HepG2 (cell line): ENCODE measurements around the gene FAM174C. TPM values are rescaled to one million over a fixed set of nuclear protein-coding genes. Genes with fewer than 3 reads are reported as not detected.
A peak's percentile ranks its signal among the peaks of the same experiment; 100 is the strongest.

Experiments
- HNRNPLL ChIP-seq: fragments of 200-400 bp; formaldehyde crosslinking; IDR thresholded peaks from 2 replicates; pipeline ENCODE4 v1.6.1; 2017; ENCODE audit warnings: mild to moderate bottlenecking, low read depth, low read length; ENCODE audit not compliant: poor library complexity, severe bottlenecking
- JARID2 ChIP-seq: sonication (generic); formaldehyde crosslinking; IDR thresholded peaks from 2 replicates; pipeline ENCODE4 v1.8.1; 2023; ENCODE audit warnings: missing genetic modification reagents, inconsistent platforms; ENCODE audit not compliant: insufficient replicate concordance
- MLLT10 ChIP-seq: sonication (generic); formaldehyde crosslinking; IDR thresholded peaks from 2 replicates; pipeline ENCODE4 v1.4.0; 2020; ENCODE audit warnings: missing genetic modification reagents
- polyA plus RNA-seq, 8 experiments: library from polyadenylated mRNA; depleted of rRNA in 3 of 8; stranded (reverse) in 7 of 8; unstranded in 1 of 8; fragments of >200 nt; fragmentation: Illumina TruSeq in 4 of 8; extraction: Trizol in 4 of 8; gene quantifications; 2 replicates each; pipeline versions ENCODE4 v1.2.1 to v1.2.3, GENCODE V29; 2011 to 2016; ENCODE audit warnings: low read depth in 4 of 8, missing spikeins in 1 of 8, mixed read lengths in 1 of 8; ENCODE audit not compliant: insufficient read depth in 1 of 8
- total RNA-seq, 5 experiments: library from RNA; depleted of rRNA; stranded (reverse); fragments of >200 nt; fragmentation: Illumina TruSeq; extraction: Trizol; gene quantifications; 2 replicates each; pipeline ENCODE4 v1.2.3, GENCODE V29; 2016; ENCODE audit warnings: low read depth in 1 of 5
- TF ChIP-seq, protein P1 (sequence below): fragments of 450-650 bp; IDR thresholded peaks from 2 replicates; pipeline ENCODE4 v1.6.1; 2017
- TF ChIP-seq, protein P2 (sequence below): sonication (generic); formaldehyde crosslinking; IDR thresholded peaks from 2 replicates; pipeline ENCODE4 v1.4.0; 2020; ENCODE audit warnings: missing genetic modification reagents, borderline replicate concordance
- TF ChIP-seq, protein P3 (sequence below): sonication (generic); formaldehyde crosslinking; IDR thresholded peaks from 2 replicates; pipeline ENCODE4 v1.8.0; 2022; ENCODE audit warnings: low read depth, missing genetic modification reagents
- TF ChIP-seq, protein P4 (sequence below): sonication (generic); formaldehyde crosslinking; IDR thresholded peaks from 2 replicates; pipeline ENCODE4 v1.5.0; 2020; ENCODE audit warnings: mild to moderate bottlenecking, missing genetic modification reagents, borderline replicate concordance
- TF ChIP-seq, protein P5 (sequence below): sonication (generic); formaldehyde crosslinking; IDR thresholded peaks from 2 replicates; pipeline ENCODE4 v1.4.0; 2020; ENCODE audit warnings: missing genetic modification reagents
- TF ChIP-seq, protein P6 (sequence below): sonication (generic); formaldehyde crosslinking; IDR thresholded peaks from 2 replicates; pipeline ENCODE4 v1.9.0; 2021; ENCODE audit warnings: mild to moderate bottlenecking, missing genetic modification reagents

FAM174C gene
- total and polyA plus RNA-seq, 2 of the 13 experiments (the other 11 are each of a cell fraction or from before 2014, with no cell fraction given): 19.5 to 31.3 TPM

DNA sequence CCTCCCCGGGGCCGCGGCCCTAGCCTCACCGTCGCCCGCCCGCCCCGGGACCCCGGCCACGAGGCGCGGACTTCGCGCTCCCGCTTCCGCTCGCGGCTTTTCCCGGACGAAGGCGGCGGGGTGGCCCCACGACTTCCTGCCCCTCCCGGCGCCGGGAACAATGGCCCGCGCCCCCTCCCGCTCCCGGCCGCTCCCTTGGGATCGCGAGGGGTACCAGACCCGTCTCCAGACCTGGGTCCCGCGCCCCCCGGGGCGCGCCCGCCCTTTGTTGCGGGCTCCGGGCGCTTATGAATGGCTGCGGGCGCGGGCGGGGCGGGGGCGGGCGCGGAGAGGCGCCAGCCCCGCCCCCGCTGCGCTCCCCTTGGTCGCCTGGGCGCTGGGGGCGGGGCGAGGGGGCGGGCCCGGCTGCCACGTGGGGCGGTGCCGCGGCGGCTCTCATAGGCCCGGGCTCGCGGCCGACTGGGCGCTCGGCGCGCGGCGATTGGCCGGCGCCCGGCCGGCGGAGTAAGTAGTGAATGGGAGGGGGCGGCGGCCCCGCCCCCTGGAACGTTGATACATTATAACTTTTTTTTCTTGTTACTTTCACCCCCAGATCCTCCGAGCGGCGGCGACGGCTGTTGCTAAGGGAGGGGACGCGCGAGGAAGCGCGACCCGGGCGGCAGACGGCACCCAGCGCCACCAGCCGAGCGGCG lies 25.9 kb upstream of the FAM174C start (continued):
- TF ChIP-seq, protein P1, sequence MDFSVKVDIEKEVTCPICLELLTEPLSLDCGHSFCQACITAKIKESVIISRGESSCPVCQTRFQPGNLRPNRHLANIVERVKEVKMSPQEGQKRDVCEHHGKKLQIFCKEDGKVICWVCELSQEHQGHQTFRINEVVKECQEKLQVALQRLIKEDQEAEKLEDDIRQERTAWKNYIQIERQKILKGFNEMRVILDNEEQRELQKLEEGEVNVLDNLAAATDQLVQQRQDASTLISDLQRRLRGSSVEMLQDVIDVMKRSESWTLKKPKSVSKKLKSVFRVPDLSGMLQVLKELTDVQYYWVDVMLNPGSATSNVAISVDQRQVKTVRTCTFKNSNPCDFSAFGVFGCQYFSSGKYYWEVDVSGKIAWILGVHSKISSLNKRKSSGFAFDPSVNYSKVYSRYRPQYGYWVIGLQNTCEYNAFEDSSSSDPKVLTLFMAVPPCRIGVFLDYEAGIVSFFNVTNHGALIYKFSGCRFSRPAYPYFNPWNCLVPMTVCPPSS: no peak
- no peak for TF ChIP-seq MLLT10 (CRISPR knock-in tag)
- TF ChIP-seq, protein P2, sequence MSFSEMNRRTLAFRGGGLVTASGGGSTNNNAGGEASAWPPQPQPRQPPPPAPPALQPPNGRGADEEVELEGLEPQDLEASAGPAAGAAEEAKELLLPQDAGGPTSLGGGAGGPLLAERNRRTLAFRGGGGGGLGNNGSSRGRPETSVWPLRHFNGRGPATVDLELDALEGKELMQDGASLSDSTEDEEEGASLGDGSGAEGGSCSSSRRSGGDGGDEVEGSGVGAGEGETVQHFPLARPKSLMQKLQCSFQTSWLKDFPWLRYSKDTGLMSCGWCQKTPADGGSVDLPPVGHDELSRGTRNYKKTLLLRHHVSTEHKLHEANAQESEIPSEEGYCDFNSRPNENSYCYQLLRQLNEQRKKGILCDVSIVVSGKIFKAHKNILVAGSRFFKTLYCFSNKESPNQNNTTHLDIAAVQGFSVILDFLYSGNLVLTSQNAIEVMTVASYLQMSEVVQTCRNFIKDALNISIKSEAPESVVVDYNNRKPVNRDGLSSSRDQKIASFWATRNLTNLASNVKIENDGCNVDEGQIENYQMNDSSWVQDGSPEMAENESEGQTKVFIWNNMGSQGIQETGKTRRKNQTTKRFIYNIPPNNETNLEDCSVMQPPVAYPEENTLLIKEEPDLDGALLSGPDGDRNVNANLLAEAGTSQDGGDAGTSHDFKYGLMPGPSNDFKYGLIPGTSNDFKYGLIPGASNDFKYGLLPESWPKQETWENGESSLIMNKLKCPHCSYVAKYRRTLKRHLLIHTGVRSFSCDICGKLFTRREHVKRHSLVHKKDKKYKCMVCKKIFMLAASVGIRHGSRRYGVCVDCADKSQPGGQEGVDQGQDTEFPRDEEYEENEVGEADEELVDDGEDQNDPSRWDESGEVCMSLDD (CRISPR knock-in tag): 0 out of 2 replicates have a peak, but pooled peaks have one; percentile 31
- TF ChIP-seq, protein P3, sequence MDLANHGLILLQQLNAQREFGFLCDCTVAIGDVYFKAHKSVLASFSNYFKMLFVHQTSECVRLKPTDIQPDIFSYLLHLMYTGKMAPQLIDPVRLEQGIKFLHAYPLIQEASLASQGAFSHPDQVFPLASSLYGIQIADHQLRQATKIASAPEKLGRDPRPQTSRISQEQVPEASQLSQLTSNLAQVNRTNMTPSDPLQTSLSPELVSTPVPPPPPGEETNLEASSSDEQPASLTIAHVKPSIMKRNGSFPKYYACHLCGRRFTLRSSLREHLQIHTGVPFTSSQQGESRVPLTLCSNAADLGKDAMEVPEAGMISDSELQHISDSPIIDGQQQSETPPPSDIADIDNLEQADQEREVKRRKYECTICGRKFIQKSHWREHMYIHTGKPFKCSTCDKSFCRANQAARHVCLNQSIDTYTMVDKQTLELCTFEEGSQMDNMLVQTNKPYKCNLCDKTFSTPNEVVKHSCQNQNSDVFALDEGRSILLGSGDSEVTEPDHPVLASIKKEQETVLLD (CRISPR knock-in tag): peak; percentile 97
- TF ChIP-seq, protein P4, sequence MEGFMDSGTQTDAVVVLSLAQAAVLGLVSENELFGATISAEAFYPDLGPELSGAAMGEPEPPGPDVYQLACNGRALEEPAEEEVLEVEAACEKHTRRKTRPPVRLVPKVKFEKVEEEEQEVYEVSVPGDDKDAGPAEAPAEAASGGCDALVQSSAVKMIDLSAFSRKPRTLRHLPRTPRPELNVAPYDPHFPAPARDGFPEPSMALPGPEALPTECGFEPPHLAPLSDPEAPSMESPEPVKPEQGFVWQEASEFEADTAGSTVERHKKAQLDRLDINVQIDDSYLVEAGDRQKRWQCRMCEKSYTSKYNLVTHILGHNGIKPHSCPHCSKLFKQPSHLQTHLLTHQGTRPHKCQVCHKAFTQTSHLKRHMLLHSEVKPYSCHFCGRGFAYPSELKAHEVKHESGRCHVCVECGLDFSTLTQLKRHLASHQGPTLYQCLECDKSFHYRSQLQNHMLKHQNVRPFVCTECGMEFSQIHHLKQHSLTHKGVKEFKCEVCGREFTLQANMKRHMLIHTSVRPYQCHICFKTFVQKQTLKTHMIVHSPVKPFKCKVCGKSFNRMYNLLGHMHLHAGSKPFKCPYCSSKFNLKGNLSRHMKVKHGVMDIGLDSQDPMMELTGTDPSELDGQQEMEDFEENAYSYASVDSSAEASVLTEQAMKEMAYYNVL (CRISPR knock-in tag): no peak; the same call in 1 of the 2 replicates
- TF ChIP-seq, protein P5, sequence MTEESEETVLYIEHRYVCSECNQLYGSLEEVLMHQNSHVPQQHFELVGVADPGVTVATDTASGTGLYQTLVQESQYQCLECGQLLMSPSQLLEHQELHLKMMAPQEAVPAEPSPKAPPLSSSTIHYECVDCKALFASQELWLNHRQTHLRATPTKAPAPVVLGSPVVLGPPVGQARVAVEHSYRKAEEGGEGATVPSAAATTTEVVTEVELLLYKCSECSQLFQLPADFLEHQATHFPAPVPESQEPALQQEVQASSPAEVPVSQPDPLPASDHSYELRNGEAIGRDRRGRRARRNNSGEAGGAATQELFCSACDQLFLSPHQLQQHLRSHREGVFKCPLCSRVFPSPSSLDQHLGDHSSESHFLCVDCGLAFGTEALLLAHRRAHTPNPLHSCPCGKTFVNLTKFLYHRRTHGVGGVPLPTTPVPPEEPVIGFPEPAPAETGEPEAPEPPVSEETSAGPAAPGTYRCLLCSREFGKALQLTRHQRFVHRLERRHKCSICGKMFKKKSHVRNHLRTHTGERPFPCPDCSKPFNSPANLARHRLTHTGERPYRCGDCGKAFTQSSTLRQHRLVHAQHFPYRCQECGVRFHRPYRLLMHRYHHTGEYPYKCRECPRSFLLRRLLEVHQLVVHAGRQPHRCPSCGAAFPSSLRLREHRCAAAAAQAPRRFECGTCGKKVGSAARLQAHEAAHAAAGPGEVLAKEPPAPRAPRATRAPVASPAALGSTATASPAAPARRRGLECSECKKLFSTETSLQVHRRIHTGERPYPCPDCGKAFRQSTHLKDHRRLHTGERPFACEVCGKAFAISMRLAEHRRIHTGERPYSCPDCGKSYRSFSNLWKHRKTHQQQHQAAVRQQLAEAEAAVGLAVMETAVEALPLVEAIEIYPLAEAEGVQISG (CRISPR knock-in tag): peak; percentile 20; the same call in 1 of the 2 replicates
- TF ChIP-seq, protein P6, sequence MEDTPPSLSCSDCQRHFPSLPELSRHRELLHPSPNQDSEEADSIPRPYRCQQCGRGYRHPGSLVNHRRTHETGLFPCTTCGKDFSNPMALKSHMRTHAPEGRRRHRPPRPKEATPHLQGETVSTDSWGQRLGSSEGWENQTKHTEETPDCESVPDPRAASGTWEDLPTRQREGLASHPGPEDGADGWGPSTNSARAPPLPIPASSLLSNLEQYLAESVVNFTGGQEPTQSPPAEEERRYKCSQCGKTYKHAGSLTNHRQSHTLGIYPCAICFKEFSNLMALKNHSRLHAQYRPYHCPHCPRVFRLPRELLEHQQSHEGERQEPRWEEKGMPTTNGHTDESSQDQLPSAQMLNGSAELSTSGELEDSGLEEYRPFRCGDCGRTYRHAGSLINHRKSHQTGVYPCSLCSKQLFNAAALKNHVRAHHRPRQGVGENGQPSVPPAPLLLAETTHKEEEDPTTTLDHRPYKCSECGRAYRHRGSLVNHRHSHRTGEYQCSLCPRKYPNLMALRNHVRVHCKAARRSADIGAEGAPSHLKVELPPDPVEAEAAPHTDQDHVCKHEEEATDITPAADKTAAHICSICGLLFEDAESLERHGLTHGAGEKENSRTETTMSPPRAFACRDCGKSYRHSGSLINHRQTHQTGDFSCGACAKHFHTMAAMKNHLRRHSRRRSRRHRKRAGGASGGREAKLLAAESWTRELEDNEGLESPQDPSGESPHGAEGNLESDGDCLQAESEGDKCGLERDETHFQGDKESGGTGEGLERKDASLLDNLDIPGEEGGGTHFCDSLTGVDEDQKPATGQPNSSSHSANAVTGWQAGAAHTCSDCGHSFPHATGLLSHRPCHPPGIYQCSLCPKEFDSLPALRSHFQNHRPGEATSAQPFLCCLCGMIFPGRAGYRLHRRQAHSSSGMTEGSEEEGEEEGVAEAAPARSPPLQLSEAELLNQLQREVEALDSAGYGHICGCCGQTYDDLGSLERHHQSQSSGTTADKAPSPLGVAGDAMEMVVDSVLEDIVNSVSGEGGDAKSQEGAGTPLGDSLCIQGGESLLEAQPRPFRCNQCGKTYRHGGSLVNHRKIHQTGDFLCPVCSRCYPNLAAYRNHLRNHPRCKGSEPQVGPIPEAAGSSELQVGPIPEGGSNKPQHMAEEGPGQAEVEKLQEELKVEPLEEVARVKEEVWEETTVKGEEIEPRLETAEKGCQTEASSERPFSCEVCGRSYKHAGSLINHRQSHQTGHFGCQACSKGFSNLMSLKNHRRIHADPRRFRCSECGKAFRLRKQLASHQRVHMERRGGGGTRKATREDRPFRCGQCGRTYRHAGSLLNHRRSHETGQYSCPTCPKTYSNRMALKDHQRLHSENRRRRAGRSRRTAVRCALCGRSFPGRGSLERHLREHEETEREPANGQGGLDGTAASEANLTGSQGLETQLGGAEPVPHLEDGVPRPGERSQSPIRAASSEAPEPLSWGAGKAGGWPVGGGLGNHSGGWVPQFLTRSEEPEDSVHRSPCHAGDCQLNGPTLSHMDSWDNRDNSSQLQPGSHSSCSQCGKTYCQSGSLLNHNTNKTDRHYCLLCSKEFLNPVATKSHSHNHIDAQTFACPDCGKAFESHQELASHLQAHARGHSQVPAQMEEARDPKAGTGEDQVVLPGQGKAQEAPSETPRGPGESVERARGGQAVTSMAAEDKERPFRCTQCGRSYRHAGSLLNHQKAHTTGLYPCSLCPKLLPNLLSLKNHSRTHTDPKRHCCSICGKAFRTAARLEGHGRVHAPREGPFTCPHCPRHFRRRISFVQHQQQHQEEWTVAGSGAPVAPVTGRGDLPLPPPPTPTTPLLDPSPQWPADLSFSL: no peak
- TF ChIP-seq JARID2: no peak
- TF ChIP-seq HNRNPLL: peak; percentile 5
